DMS153 (cell line): Measurements from ENCODE around the gene EXD2.
"Not testable (repeated sequence)": the region's sequence is repeated elsewhere in the genome, so short reads cannot be mapped to it uniquely, and the experiment has no call there.

Experiments
- DNase-seq: peaks from one replicate; lab custom pipeline; 2025; lab: John Stamatoyannopoulos, UW

EXD2 gene

GRCh38 chr14:69193721-69194120 lies 2.4 kb downstream of the EXD2 start:
- DNase-seq: no peak

GRCh38 chr14:69199786-69200185 lies 8.5 kb downstream of the EXD2 start:
- DNase-seq: no peak

- peak; percentile 31 for DNase-seq
Observed at GRCh38 chr14:69204753-69205152, 13.5 kb downstream of the EXD2 start.

- no peak for DNase-seq
Observed at GRCh38 chr14:69207435-69208041, 16.2 kb downstream of the EXD2 start.

- no peak for DNase-seq
Observed at GRCh38 chr14:69208666-69209065, 17.4 kb downstream of the EXD2 start.

- no peak for DNase-seq
Observed at GRCh38 chr14:69214393-69214792, 23.1 kb downstream of the EXD2 start.

- not testable (repeated sequence) for DNase-seq
Observed at GRCh38 chr14:69217663-69218062, 26.4 kb downstream of the EXD2 start.

- DNase-seq: no peak
Observed at GRCh38 chr14:69224946-69225345, 33.6 kb downstream of the EXD2 start.

GRCh38 chr14:69226178-69226577 lies 34.9 kb downstream of the EXD2 start:
- no peak for DNase-seq

- DNase-seq: no peak
Observed at GRCh38 chr14:69226736-69227135, 35.4 kb downstream of the EXD2 start.

GRCh38 chr14:69231486-69231885 lies 40.2 kb downstream of the EXD2 start:
- DNase-seq: no peak

- no peak for DNase-seq
Observed at GRCh38 chr14:69232388-69232787, 41.1 kb downstream of the EXD2 start.

GRCh38 chr14:69234106-69234505 lies 42.8 kb downstream of the EXD2 start:
- no peak for DNase-seq

GRCh38 chr14:69235708-69236107 lies 44.4 kb downstream of the EXD2 start:
- no peak for DNase-seq

- no peak for DNase-seq
Observed at GRCh38 chr14:69237142-69237541, 45.8 kb downstream of the EXD2 start.

GRCh38 chr14:69237584-69237983 lies 46.3 kb downstream of the EXD2 start:
- DNase-seq: no peak

GRCh38 chr14:69238883-69239282 lies 47.6 kb downstream of the EXD2 start:
- DNase-seq: no peak

GRCh38 chr14:69240527-69241173 lies 49.4 kb downstream of the EXD2 start:
- no peak for DNase-seq

GRCh38 chr14:69241577-69241976 lies 50.3 kb downstream of the EXD2 start:
- no peak for DNase-seq

- peak; percentile 7 for DNase-seq
Observed at GRCh38 chr14:69242311-69243224, 51.3 kb downstream of the EXD2 start.

- no peak for DNase-seq
Observed at GRCh38 chr14:69244946-69245345, 53.6 kb downstream of the EXD2 start.

- DNase-seq: no peak
Observed at GRCh38 chr14:69246331-69246730, 55.0 kb downstream of the EXD2 start.
